ENCODE results near the gene MRGPRE.

The MRGPRE gene

DNA sequence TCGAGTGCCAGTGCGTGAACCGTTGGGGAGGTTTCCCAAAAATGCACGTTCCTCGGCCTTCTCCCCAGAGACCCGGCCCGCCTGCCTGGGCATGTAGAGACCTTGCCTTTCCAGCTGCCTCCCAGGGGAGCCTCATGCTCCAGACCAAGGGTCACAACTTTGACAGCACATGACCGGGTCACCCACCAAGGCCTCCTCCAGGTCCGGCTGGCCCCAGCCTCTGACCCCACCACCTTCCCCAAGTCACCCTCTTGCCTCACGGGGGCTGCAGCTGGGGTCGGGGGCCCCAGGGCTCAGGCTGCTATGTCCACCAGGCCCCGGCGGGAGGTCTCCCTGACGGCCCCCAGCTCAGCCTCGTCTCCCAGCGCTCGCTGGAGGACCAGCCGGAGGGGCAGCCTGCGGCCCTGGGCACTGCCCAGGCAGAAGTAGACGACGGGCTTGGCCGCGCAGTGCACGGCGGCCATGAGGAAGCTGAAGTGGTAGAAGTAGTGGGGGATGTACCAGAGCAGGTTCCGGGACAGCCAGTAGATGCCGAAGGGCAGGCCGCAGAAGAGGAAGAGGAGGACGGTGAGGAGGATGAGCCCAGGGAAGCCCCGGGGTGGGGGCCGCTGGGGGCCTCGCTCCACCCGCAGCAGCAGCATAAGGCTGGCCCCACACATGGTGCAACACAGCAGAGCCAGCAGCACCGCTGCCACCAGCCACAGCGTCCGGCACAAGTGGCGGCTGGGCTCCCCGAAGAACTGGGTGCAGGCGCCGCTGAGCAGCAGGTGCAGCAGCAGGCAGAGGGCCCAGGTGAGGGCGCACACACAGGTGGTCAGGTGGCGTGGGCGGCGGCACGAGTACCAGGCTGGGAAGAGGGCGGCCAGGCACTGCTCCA lies 4.4 kb downstream of the MRGPRE start:
- H3K79me2 ChIP-seq (ENCODE audit: insufficient read depth, low read length): no peaks in the 10 kb centered on the region
- H2AFZ ChIP-seq (ENCODE audit: low read depth, low read length): no peak overlapping the region
- no peak overlapping the region for H3K27ac ChIP-seq (ENCODE audit: low read length)
- no peaks in the 10 kb centered on the region for H3K27me3 ChIP-seq (ENCODE audit: insufficient read depth, low read length, poor library complexity)
- no peak overlapping the region for H3K9ac ChIP-seq (ENCODE audit: low read depth, low read length)
- no peak overlapping the region for H3K4me2 ChIP-seq (ENCODE audit: insufficient read depth, low read length)
- H3K36me3 ChIP-seq (ENCODE audit: insufficient read depth, low read length): no peaks in the 10 kb centered on the region
- no peak for DNase-seq
- no peak for TF ChIP-seq EZH2 (IDR thresholded peaks at IDR 0.05; ENCODE audit: borderline replicate concordance, low read depth, low read length, severe bottlenecking)
- TF ChIP-seq, protein P1, sequence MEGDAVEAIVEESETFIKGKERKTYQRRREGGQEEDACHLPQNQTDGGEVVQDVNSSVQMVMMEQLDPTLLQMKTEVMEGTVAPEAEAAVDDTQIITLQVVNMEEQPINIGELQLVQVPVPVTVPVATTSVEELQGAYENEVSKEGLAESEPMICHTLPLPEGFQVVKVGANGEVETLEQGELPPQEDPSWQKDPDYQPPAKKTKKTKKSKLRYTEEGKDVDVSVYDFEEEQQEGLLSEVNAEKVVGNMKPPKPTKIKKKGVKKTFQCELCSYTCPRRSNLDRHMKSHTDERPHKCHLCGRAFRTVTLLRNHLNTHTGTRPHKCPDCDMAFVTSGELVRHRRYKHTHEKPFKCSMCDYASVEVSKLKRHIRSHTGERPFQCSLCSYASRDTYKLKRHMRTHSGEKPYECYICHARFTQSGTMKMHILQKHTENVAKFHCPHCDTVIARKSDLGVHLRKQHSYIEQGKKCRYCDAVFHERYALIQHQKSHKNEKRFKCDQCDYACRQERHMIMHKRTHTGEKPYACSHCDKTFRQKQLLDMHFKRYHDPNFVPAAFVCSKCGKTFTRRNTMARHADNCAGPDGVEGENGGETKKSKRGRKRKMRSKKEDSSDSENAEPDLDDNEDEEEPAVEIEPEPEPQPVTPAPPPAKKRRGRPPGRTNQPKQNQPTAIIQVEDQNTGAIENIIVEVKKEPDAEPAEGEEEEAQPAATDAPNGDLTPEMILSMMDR (IDR thresholded peaks at IDR 0.05; ENCODE audit: borderline replicate concordance, extremely low read depth, low read length, poor library complexity, severe bottlenecking): no peak
- H3K9me3 ChIP-seq (ENCODE audit: insufficient read depth, low read length, severe bottlenecking): no peaks in the 10 kb centered on the region
- no peaks in the 10 kb centered on the region for H4K20me1 ChIP-seq (ENCODE audit: insufficient read depth, low read length)
- peaks cover 9% of the 10 kb centered on the region for H3K4me1 ChIP-seq (ENCODE audit: insufficient read depth, low read length)
- no peak for ATAC-seq (ENCODE audit: insufficient read depth, low read depth)
- no peak overlapping the region for H3K4me3 ChIP-seq (ENCODE audit: low read depth in 1 of 2, low read length in 2 of 2)

DNA sequence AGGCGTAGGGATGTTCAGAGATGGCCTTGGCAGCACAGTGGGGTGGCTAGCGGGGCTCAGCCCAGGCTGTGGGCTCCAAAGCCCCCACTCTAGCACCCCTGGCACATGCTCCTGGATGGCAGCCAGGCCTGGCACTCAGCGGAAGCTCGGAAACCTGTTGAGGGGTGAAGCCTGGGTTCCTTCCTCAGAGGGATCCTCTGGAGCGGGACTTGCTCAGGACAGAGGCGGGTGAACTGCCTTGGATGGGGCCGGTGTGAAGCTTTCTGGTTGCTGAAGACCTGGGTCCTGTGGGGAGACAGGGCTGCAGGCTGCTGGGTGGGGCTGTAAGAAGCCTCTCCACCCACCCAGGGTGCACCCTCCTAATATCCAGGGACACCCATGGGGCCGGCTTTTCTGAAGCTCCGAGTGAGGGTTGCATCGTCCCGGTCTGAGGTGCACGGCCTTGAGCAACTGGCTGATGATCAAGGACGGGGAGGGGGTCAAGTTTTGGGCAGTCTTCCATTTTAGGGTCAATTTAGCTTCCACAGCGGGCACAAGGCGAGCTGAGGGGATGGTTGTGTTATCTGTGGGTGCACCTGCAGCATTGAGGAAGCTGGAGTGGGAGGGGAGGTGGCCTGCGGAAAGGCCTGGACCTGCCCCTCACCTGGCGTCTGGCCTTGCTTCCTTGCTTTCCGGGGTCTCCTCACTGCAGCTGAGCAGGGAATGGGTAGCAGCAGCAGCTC lies 5.2 kb downstream of the MRGPRE start:
- no peak for ATAC-seq (ENCODE audit: insufficient read depth, low read depth)
- Histone ChIP-seq H3K9ac (ENCODE audit: low read depth, low read length) (no peak overlapping the region), H3K36me3 (ENCODE audit: insufficient read depth, low read length) (no peaks in the 10 kb centered on the region), H3K4me2 (ENCODE audit: insufficient read depth, low read length) (no peak overlapping the region), H2AFZ (ENCODE audit: low read depth, low read length) (no peak overlapping the region), H3K27ac (ENCODE audit: low read length) (no peak overlapping the region), H3K9me3 (ENCODE audit: insufficient read depth, low read length, severe bottlenecking) (no peaks in the 10 kb centered on the region), H3K27me3 (ENCODE audit: insufficient read depth, low read length, poor library complexity) (no peaks in the 10 kb centered on the region), H3K79me2 (ENCODE audit: insufficient read depth, low read length) (no peaks in the 10 kb centered on the region), H4K20me1 (ENCODE audit: insufficient read depth, low read length) (no peaks in the 10 kb centered on the region), H3K4me1 (ENCODE audit: insufficient read depth, low read length) (peaks cover 17% of the 10 kb centered on the region), H3K4me3 (ENCODE audit: low read depth in 1 of 2, low read length in 2 of 2) (no peak overlapping the region)
- TF ChIP-seq, protein P1 (IDR thresholded peaks at IDR 0.05; ENCODE audit: borderline replicate concordance, extremely low read depth, low read length, poor library complexity, severe bottlenecking): no peak
- no peak for TF ChIP-seq EZH2 (IDR thresholded peaks at IDR 0.05; ENCODE audit: borderline replicate concordance, low read depth, low read length, severe bottlenecking)
- DNase-seq: no peak

- Histone ChIP-seq H3K27me3 (ENCODE audit: insufficient read depth, low read length, poor library complexity) (no peaks in the 10 kb centered on the region), H3K9ac (ENCODE audit: low read depth, low read length) (no peak overlapping the region), H2AFZ (ENCODE audit: low read depth, low read length) (no peak overlapping the region), H3K36me3 (ENCODE audit: insufficient read depth, low read length) (no peaks in the 10 kb centered on the region), H3K4me3 (ENCODE audit: low read depth in 1 of 2, low read length in 2 of 2) (no peak overlapping the region), H3K79me2 (ENCODE audit: insufficient read depth, low read length) (no peaks in the 10 kb centered on the region), H3K9me3 (ENCODE audit: insufficient read depth, low read length, severe bottlenecking) (no peaks in the 10 kb centered on the region), H3K27ac (ENCODE audit: low read length) (no peak overlapping the region), H4K20me1 (ENCODE audit: insufficient read depth, low read length) (no peaks in the 10 kb centered on the region), H3K4me2 (ENCODE audit: insufficient read depth, low read length) (no peak overlapping the region), H3K4me1 (ENCODE audit: insufficient read depth, low read length) (peaks cover 23% of the 10 kb centered on the region)
- ATAC-seq (ENCODE audit: insufficient read depth, low read depth) (no peak), DNase-seq (no peak)
- TF ChIP-seq EZH2 (IDR thresholded peaks at IDR 0.05; ENCODE audit: borderline replicate concordance, low read depth, low read length, severe bottlenecking): no peak
- TF ChIP-seq, protein P1 (IDR thresholded peaks at IDR 0.05; ENCODE audit: borderline replicate concordance, extremely low read depth, low read length, poor library complexity, severe bottlenecking): no peak
Observed at GRCh38 chr11:3225826-3226750, 6.1 kb downstream of the MRGPRE start.
